Activated T-cell treated with anti-CD3 and anti-CD28 coated beads for 4 hours (primary cell): ENCODE results near the gene OBI1.

Source experiments
- DNase-seq: peaks from one replicate; pipeline ENCODE4 v3.0.0-alpha.2; 2020

Gene OBI1

GRCh38 chr13:78638216-78638615, 20.7 kb downstream of the OBI1 start:
- DNase-seq = no peak

GRCh38 chr13:78636495-78636894, 22.5 kb downstream of the OBI1 start:
- DNase-seq = no peak

- no peak for DNase-seq
Observed at GRCh38 chr13:78632996-78633395, 26.0 kb downstream of the OBI1 start.

DNA sequence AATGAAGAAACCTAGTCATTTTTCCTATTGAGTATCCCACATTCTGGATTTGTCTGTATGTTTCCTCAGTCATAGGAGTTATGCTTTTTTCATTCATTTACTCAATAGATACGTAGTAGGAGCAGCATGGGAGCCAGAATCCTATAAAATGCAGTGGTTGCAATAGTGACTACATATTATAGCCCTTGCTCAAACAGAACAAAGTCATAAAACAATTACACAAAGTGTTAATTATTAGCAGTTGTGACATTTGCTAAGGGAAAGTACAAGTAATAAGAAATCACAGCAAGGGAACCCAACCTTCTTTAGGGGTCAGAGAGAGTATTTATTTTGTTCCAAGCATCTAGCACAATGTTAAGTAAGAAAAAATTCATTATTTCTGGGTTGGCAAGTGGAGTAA, 27.9 kb downstream of the OBI1 start:
- no peak for DNase-seq

- DNase-seq = no peak
Observed at GRCh38 chr13:78630511-78630910, 28.4 kb downstream of the OBI1 start.

DNA sequence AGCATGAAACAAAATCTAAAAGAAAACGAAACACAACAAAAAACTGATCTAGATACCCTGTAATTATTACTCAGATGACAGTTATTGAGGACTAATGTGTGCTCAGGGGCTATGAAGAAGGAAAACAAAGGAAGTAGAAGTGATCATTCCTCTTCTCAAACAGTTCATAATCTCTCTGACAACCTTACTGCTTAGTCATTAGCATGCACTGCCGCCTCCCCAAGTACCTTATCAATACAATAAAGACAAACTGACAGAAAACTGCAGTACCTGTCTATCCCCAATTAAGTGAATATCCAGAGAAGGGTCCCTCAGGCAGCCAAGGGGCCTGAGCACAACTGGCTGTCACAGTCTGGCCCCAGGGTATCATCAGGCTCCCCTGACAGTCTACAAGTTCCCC, 33.6 kb downstream of the OBI1 start:
- no peak for DNase-seq

DNA sequence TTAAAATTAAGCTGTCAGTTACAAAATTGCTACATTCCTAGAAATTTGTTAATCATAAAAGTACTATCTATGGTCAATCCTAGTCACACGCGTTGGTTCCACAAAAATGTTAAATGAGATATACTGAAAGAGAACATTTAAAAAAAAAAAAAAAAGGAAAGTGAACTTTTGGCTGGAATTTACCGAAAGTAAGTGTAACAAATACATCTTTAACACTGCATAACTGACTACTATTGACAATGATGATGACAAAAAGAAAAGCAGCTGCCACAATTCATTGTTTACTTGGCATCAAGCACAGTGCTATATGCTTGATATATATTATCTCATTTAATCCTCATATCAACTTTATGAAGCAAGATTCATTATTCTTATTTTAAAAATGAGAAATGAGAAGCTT, 35.8 kb downstream of the OBI1 start:
- no peak for DNase-seq

DNA sequence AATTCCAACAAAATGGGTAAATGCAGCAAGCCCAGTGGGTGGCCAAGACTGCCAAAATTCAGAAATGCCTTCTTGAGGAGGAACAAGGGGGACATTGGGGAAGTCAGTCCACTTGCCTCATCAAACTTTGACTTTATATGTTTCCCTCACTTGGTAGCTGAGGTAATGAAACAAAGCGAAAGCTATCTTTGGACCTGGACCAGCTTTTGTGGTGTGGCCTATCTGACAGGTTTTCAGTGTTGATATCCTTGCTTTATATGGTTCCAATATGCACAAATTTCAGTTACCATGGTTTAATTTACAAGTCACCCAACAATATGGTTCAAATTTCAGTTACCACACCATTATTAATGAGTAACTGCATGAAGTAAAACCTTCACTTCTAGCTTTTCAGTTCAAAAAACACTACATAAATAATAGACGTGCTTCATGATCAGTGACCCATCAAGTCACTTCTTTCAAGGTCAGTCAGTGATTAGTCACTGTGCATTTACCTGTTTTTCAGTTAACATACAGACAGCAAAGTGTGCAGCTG, 38.0 kb downstream of the OBI1 start:
- DNase-seq = no peak

DNA sequence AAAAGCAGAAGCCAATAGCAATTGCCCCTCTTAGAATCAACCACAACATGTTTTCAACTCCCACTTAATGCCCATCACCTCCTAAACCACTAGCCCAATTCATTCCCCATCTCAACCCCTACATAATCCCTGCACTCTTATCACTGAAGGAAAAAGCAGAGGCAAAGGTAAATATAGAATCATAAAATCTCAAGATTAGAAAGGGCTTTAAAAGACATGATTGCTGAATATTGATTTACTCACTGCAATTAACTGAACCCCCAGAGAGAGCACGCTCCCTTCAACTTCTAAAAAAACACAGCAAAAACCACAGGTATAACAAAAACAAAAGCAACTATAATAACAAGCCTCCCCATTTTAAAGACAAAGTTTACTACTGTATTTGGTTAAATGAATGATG, 40.5 kb downstream of the OBI1 start:
- no peak for DNase-seq

GRCh38 chr13:78611040-78611439, 47.9 kb downstream of the OBI1 start:
- DNase-seq = no peak

- no peak for DNase-seq
Observed at GRCh38 chr13:78610381-78610883, 48.5 kb downstream of the OBI1 start.

GRCh38 chr13:78609464-78610205, 49.3 kb downstream of the OBI1 start:
- no peak for DNase-seq

GRCh38 chr13:78608688-78609463, 50.1 kb downstream of the OBI1 start:
- no peak for DNase-seq

GRCh38 chr13:78608252-78608687, 50.7 kb downstream of the OBI1 start:
- no peak for DNase-seq

DNA sequence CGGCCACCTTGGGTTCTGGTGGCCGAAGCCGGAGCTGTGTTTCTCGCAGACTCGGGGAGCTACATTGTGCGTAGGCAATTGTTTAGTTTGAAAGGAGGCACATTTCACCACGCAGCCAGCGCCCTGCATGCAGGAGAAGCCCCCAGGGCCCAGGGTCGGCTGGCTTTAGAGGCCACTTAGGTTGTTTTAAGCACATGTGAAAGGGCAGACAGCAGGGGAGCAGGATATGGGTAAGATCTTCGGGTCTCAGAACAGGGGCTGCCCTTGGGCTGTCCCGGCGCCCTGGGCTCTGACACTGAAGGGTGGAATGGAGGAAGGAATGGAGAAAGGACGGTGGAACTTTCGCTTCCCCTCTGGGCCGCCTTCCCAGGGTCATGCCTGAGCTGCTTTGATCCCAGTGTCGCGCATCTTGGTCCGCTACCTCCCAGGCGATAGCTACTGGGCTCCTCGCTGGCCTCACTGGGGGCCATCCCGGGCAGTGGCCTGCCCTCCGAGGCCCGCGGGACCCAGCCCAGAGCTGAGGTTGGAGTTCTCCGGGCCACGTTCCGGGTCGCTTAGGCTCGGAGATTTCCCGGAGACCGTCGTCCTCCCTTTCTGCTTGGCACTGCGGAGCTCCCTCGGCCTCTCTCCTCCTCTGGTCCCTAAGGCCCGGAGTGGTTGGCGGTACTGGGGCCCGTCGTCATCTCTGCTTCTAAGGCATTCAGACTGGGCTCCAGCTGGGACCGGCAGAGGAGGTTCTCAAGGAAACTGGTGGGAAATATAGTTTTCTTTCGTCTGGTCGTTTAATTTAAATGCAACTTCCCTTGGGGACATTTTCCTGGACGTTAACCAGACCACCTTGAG, 51.3 kb downstream of the OBI1 start:
- no peak for DNase-seq

- DNase-seq = no peak
Observed at GRCh38 chr13:78606471-78607408, 52.2 kb downstream of the OBI1 start.

- DNase-seq = no peak
Observed at GRCh38 chr13:78604782-78605611, 54.0 kb downstream of the OBI1 start.

DNA sequence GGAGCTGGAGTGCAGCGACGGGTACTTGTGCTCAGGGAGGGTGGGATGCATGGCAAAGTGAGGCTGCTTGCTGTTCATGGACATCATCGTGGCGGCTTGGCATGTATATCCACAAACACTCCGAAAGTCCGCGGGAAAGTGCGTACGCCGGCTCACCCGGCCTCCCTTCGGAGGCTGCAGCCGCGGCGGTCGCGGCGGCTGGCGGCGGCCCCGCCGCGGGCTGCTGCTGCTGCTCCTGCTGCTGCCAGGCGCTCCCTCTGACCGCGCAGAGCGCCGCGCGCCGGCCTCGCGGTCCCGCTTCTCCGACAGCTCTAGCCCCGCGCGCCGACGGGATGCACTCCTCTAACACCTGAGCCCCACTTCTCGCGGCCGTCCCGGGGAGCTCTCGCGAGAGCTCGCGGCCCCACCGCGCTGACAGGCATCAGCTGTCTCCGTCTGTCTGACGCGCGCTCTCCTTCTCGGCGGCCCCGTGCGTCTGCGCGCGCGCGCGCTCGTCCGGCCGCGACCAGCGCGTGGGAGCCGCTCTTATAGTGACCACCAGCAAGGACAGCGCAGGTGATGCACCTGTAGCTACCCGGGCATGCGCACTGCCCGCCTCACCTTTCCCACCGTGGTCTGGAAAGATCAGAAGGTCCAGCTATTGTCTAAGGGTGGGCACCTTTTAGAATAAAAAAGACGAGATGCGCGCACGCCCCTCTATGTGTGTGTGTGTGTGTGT, 55.6 kb downstream of the OBI1 start, which contains the start of gene POU4F1:
TSS of gene POU4F1 (minus strand) at position 313 of the 718 bp plus-strand sequence. CDS start at position 87, 226 bp downstream.
- DNase-seq = peak; percentile 33

- no peak for DNase-seq
Observed at GRCh38 chr13:78602561-78603239, 56.3 kb downstream of the OBI1 start.
